ENCODE results near the gene THOC1. TPM values are rescaled to one million over a fixed set of nuclear protein-coding genes. Genes with fewer than 3 reads are reported as not detected.

THOC1 gene
- total RNA-seq, 4 donors from 2014 or later, result 6.4 to 19.4 (median 16.9) TPM

DNA sequence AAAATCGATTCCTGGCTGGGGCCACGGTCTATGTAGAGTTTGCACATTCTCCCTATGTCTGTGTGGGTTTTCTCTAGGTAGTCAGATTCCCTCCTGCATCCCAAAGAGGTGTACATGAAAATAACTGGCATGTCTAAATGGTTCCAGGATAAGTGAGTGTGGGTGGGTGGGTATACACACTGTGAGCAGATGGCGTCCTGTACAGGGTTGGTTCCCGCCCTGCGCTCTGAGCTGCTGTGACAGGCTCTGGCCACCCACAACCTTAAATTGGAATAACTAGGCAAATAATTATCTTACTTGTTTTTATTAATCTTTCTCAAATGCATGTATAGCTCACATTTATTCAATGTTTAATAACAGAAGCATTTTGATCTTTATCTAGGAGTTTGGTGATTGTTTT lies 16.3 kb downstream of the THOC1 start:
- DNase-seq, result no peak
- intact Hi-C loops (cut with DNase I; ENCODE audit: low total_unique reads), result no loop called here
- H3K36me3 ChIP-seq, result peaks cover 8 to 74% of the 10 kb centered on the region in 2 donors

DNA sequence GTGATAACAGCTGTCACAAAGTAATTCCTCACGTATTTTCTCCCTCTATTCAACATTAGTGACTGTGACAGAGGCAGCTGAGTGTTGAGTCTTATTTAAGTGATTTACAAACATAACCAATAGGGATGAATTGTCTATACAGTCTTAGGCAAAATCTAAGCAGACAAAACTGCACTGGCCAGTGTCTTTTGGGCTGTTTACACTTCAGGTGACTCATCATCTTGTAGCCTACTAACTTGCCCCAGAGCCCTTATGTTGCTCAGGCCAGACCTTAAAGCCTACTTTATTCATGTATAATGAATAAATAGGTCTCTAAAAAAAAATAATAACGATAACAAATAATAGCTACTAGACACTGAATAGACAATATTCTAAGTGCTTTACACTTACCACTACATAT lies 17.2 kb downstream of the THOC1 start:
- Histone ChIP-seq H3K9me3 (no peaks in the 10 kb centered on the region), H3K27ac (no peak overlapping the region), H3K4me3 (no peak overlapping the region), H3K27me3 (no peaks in the 10 kb centered on the region), H3K4me1 (no peaks in the 10 kb centered on the region), H3K36me3 (peaks cover 8 to 74% of the 10 kb centered on the region in 2 donors)
- ATAC-seq, result no peak
- in situ Hi-C loops (cut with MboI; ENCODE audit: low sequenced_read_pairs in 4 of 4) (no loop called here), intact Hi-C loops (cut with DNase I; ENCODE audit: low total_unique reads) (no loop called here)
- TF ChIP-seq, protein P1, sequence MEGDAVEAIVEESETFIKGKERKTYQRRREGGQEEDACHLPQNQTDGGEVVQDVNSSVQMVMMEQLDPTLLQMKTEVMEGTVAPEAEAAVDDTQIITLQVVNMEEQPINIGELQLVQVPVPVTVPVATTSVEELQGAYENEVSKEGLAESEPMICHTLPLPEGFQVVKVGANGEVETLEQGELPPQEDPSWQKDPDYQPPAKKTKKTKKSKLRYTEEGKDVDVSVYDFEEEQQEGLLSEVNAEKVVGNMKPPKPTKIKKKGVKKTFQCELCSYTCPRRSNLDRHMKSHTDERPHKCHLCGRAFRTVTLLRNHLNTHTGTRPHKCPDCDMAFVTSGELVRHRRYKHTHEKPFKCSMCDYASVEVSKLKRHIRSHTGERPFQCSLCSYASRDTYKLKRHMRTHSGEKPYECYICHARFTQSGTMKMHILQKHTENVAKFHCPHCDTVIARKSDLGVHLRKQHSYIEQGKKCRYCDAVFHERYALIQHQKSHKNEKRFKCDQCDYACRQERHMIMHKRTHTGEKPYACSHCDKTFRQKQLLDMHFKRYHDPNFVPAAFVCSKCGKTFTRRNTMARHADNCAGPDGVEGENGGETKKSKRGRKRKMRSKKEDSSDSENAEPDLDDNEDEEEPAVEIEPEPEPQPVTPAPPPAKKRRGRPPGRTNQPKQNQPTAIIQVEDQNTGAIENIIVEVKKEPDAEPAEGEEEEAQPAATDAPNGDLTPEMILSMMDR (IDR thresholded peaks at IDR 0.05 in 4 of 5, conservative IDR thresholded peaks at IDR 0.05 in 1 of 5), result no peak
- no peak for TF ChIP-seq POLR2A (IDR thresholded peaks at IDR 0.05)
- no peak for DNase-seq

More for the DNA sequence above, 16.3 kb downstream of the THOC1 start:
- no peak for TF ChIP-seq POLR2A (IDR thresholded peaks at IDR 0.05)
- TF ChIP-seq, protein P1 (IDR thresholded peaks at IDR 0.05 in 4 of 5, conservative IDR thresholded peaks at IDR 0.05 in 1 of 5), result no peak
- H3K4me1 ChIP-seq, result no peaks in the 10 kb centered on the region
- H3K27me3 ChIP-seq, result no peaks in the 10 kb centered on the region
- no peak for ATAC-seq
- H3K27ac ChIP-seq, result no peak overlapping the region
- H3K4me3 ChIP-seq, result no peak overlapping the region
- no peaks in the 10 kb centered on the region for H3K9me3 ChIP-seq
- in situ Hi-C loops (cut with MboI; ENCODE audit: low sequenced_read_pairs in 4 of 4), result no loop called here

DNA sequence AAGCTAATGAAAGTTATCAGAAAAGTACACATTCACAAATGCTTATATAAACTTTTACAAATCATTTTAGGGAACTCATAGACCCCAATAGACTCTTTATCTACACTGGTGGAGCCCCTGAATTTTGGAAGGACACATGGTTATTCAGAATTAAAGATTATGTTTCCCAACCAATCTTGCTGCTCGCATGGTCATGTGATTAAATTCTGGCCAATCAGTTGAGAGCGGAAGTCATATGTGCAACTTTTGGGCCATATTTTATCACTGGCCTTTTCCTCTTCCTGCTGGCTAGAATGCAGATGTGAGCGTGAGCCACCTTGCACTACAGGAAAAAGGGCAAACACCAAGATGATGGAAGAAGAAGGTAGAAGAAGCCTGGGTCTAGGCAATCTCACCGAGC lies 19.8 kb downstream of the THOC1 start:
- H3K27ac ChIP-seq, result no peak overlapping the region

DNA sequence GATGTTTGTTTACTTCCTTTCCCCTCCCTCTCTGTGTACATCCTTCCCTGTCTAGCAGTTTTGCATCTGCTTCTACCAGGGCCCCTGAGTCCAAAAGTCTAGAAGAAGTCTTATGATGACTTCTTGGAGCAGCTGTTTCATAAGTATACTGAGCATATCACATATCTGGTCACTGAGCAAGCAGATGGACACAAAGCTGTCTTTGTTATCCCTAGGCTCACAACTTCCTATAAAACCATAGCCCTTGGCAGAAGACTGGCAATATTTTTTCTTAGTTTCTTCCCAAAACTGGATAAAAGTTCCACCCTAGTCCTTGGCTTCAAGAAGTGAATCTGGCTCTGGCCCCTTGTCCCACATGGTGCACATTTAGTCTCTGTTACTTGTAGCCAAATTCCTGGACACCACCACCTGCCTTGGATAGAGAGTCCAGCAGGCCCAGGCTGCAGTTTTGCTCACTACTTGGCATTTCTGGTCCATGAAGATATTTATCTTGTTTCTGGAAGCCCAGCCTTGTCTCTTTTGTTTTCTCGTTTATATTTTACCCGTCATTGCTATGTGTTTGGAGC lies 22.5 kb downstream of the THOC1 start:
- TF ChIP-seq, protein P1 (IDR thresholded peaks at IDR 0.05 in 4 of 5, conservative IDR thresholded peaks at IDR 0.05 in 1 of 5), result no peak
- TF ChIP-seq POLR2A (IDR thresholded peaks at IDR 0.05), result no peak
- Histone ChIP-seq H3K36me3 (peaks cover 0 to 59% of the 10 kb centered on the region in 2 donors), H3K4me1 (peaks cover 0 to 2% of the 10 kb centered on the region in 2 donors), H3K27me3 (no peaks in the 10 kb centered on the region), H3K4me3 (no peak overlapping the region), H3K27ac (no peak overlapping the region), H3K9me3 (no peaks in the 10 kb centered on the region)
- ATAC-seq, result no peak
- in situ Hi-C loops (cut with MboI; ENCODE audit: low sequenced_read_pairs in 4 of 4), result no loop called here
- intact Hi-C loops (cut with DNase I; ENCODE audit: low total_unique reads), result no loop called here
- no peak for DNase-seq

More for the DNA sequence above, 19.8 kb downstream of the THOC1 start:
- in situ Hi-C loops (cut with MboI; ENCODE audit: low sequenced_read_pairs in 4 of 4), result no loop called here
- Histone ChIP-seq H3K36me3 (peaks cover 8 to 78% of the 10 kb centered on the region in 2 donors), H3K4me1 (no peaks in the 10 kb centered on the region), H3K27me3 (no peaks in the 10 kb centered on the region), H3K9me3 (no peaks in the 10 kb centered on the region), H3K4me3 (no peak overlapping the region)
- no peak for DNase-seq
- intact Hi-C loops (cut with DNase I; ENCODE audit: low total_unique reads), result no loop called here
- TF ChIP-seq POLR2A (IDR thresholded peaks at IDR 0.05), result no peak
- TF ChIP-seq, protein P1 (IDR thresholded peaks at IDR 0.05 in 4 of 5, conservative IDR thresholded peaks at IDR 0.05 in 1 of 5), result no peak
- no peak for ATAC-seq

DNA sequence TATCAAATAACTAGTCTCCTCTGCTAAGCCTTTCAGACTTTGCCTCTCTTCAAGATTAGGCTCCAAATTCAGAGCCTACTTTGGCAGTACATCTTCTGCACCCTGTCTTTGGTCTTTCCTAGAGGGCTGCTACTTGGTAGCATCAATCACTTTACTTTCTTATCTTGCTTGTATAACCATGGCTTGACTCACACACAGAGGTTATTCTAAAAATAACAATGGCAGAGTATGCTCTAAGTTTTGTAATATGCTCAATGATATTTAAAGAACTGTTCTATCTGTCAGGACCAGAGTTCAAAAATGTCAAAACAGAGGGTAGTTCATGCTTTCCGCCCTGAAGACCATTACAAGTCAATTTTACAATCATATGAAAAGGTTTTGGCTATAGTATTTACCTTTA lies 27.7 kb downstream of the THOC1 start:
- DNase-seq (no peak), ATAC-seq (peak in 1 of 2 donors; percentile 96)
- no peak overlapping the region for H3K4me3 ChIP-seq
- H3K36me3 ChIP-seq, result peaks cover 0 to 24% of the 10 kb centered on the region in 2 donors
- intact Hi-C loops (cut with DNase I; ENCODE audit: low total_unique reads) (no loop called here), in situ Hi-C loops (cut with MboI; ENCODE audit: low sequenced_read_pairs in 4 of 4) (no loop called here)
- TF ChIP-seq, protein P1 (IDR thresholded peaks at IDR 0.05 in 4 of 5, conservative IDR thresholded peaks at IDR 0.05 in 1 of 5), result no peak
- no peak for TF ChIP-seq POLR2A (IDR thresholded peaks at IDR 0.05)
- peaks cover 4 to 7% of the 10 kb centered on the region in 2 donors for H3K4me1 ChIP-seq
- H3K27ac ChIP-seq, result peak overlapping the region; percentile 15 to 56 (median 32)
- no peaks in the 10 kb centered on the region for H3K27me3 ChIP-seq
- no peaks in the 10 kb centered on the region for H3K9me3 ChIP-seq
